Psoas muscle (tissue), 8 donors: ENCODE results near the gene PLB1. TPM values are rescaled to one million over a fixed set of nuclear protein-coding genes. Genes with fewer than 3 reads are reported as not detected.

Experiments used
- ATAC-seq, 4 donors: fragments of 200-7000 bp; cut with Tn5 transposase; one replicate each; pipeline ENCODE4 v1.9.1; 2020; ENCODE audit warnings: moderate library complexity in 3 of 4, mild to moderate bottlenecking in 2 of 4
- DNase-seq, 2 donors: peaks; one replicate each; pipeline ENCODE4 v3.0.0-alpha.2; 2020
- H3K27ac ChIP-seq: fragments of 200-600 bp; one replicate; pipeline ENCODE4 v1.8.0; 2022
- H3K27me3 ChIP-seq, 3 donors: fragments of 200-600 bp in 1 of 3; one replicate each; pipeline versions ENCODE4 v1.6.1 to v1.8.0; 2013 to 2022; ENCODE audit warnings: low read length in 2 of 3, mild to moderate bottlenecking in 2 of 3, moderate library complexity in 1 of 3; ENCODE audit not compliant: insufficient read depth in 3 of 3
- H3K36me3 ChIP-seq, 2 donors: fragments of 200-600 bp in 1 of 2; one replicate each; pipeline versions ENCODE4 v1.6.1 to v1.8.0; 2013 to 2022; ENCODE audit warnings: low read depth in 1 of 2, mild to moderate bottlenecking in 1 of 2, moderate library complexity in 1 of 2; ENCODE audit not compliant: insufficient read depth in 1 of 2
- H3K4me1 ChIP-seq: fragments of 200-600 bp; one replicate; pipeline ENCODE4 v1.8.0; 2022
- H3K4me3 ChIP-seq: fragments of 200-600 bp; one replicate; pipeline ENCODE4 v1.8.0; 2022; ENCODE audit warnings: mild to moderate bottlenecking
- H3K9me3 ChIP-seq: fragments of 200-600 bp; one replicate; pipeline ENCODE4 v1.8.0; 2022
- CTCF ChIP-seq: fragments of 200-600 bp; IDR thresholded peaks from one replicate; pipeline ENCODE4 v1.8.0; 2022; ENCODE audit warnings: antibody characterized with exemption
- WGBS, 3 donors: extraction: QIAGEN DNeasy Blood & Tissue Kit; methylation state at CpG; one replicate each; pipeline versions ENCODE4 v1.1.6 to v1.1.7; 2013; 5-methylcytosine and 5-hydroxymethylcytosine counted together
- intact Hi-C, 2 donors: fragments of 100-400 bp; cut with DNase I; formaldehyde crosslinking; loops; one replicate each; pipeline versions ENCODE4 v1.11.0 to v1.14.2; 2022
- polyA plus RNA-seq, 3 donors: library from polyadenylated mRNA; stranded (reverse); fragments of 200-250 nt; gene quantifications; one replicate each; pipeline ENCODE4 v1.2.3, GENCODE V29; 2013
- total RNA-seq, 4 donors: library from RNA; stranded (reverse); fragmentation: NEBNext Ultra II Directional in 2 of 4; extraction: Animal tissue kit (Norgen Biotek cat#: 25700) in 2 of 4; gene quantifications; one replicate each; pipeline versions ENCODE4 v1.2.1 to v1.2.4, GENCODE V29; 2021 to 2023
- donor health status: healthy with polysubstance abuse.
- donor health status: DM: no; HTN: no; CAD: no; lungs with moderate emphysema.
- donor health status: Bipolar disorder and iron deficiency.
- donor health status: healthy.
- donor health status: DM: yes; HTN: yes; CAD: no.
- donor health status: DM: no; HTN: no; CAD: no.
- donor health status: DM: no; HTN: no; CAD: no.
- donor health status: DM: yes; HTN: yes; CAD: no.

The PLB1 gene
- total and polyA plus RNA-seq, 7 donors = 0.63 to 4.9 (median 1.7) TPM

DNA sequence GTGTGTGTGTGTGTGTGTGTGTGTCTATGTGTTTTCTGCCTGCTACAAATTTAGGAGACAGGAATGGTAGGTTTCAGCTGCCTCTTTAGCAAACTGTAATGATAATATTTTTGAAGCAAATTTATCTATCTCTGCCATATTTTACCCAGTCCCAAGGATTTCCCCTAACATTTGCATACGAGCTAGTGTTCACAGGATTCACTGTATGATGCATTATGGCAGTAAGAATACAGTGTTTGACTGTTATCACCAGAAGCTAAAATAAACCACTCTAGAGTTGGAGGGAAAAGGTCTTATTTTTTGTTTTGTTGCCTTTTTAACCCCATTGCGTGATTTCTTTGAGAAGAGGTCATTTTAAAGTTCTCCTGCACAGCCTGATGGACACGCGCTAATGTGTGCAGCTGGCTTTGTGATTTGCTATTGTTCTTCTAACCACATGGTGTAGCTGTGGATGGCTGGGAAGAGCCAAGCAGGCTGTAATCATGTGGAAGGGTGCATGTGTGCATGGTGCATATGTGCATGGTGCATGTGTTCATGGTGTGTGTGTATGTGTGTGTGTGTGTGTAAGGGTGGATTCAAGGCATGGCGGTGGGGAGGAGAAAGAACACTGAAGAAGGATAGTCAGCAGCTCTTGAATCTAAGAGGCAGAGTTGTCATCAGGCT, 62.4 kb downstream of the PLB1 start:
- WGBS, 3 donors = 73 to 75% (median 75%) methylated on average over 5 of the region's 5 CpGs
- Histone ChIP-seq H3K4me3 (no peak overlapping the region), H3K27ac (no peak overlapping the region), H3K27me3 (no peaks in the 10 kb centered on the region), H3K4me1 (no peaks in the 10 kb centered on the region), H3K9me3 (no peaks in the 10 kb centered on the region), H3K36me3 (no peaks in the 10 kb centered on the region)
- intact Hi-C loops = no loop called here
- TF ChIP-seq CTCF = no peak
- ATAC-seq (no peak), DNase-seq (no peak)

DNA sequence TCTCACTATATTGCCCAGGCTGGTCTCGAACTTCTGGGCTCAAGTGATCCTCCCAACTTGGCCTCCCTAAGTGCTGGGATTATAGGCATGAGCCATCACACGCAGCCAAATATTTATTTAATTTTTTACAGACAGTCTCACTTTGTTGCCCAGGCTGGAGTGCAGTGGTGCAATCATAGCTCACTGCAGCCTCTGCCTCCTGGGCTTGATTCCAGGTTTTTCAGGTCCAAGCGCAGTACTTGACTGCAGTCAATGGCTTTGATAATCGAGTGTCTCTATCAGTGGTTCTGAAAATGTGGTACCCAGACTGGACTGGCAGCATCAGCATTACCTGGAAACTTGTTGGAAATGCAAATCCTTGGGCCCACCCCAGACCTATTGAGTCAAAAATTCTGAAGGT, 63.1 kb downstream of the PLB1 start:
- 71 to 76% (median 73%) methylated on average over 4 of the region's 4 CpGs for WGBS, 3 donors
- no peak for TF ChIP-seq CTCF
- H3K9me3 ChIP-seq = no peaks in the 10 kb centered on the region
- H3K36me3 ChIP-seq = no peaks in the 10 kb centered on the region
- H3K27me3 ChIP-seq = no peaks in the 10 kb centered on the region
- intact Hi-C loops = no loop called here
- no peak overlapping the region for H3K27ac ChIP-seq
- H3K4me3 ChIP-seq = no peak overlapping the region
- H3K4me1 ChIP-seq = no peaks in the 10 kb centered on the region
- ATAC-seq (no peak), DNase-seq (no peak)

DNA sequence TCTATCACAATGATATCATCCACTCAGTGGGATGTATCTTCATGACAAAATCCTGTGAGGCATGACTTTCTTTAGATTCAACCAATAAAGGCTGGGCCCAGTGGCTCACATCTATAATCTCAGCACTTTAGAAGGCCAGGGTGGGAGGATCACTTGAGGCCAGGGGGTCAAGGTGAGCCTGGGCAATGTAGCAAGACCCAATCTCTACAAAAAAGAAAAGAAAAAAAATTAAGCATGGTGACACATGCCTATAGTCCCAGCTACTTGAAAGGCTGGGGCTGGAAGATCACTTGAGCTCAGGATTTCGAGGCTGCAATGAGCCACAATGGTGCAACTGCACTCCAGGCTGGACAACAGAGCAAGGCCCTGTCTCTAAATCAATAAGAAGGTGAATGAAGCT, 68.0 kb downstream of the PLB1 start:
- no peak for TF ChIP-seq CTCF
- peaks cover 18% of the 10 kb centered on the region for H3K4me1 ChIP-seq
- ATAC-seq = no peak
- no peaks in the 10 kb centered on the region for H3K9me3 ChIP-seq
- H3K27ac ChIP-seq = no peak overlapping the region
- no peak overlapping the region for H3K4me3 ChIP-seq
- no peak for DNase-seq
- intact Hi-C loops = no loop called here
- WGBS, 3 donors = 78 to 90% (median 85%) methylated on average over 1 of the region's 1 CpG
- no peaks in the 10 kb centered on the region for H3K36me3 ChIP-seq
- no peaks in the 10 kb centered on the region for H3K27me3 ChIP-seq

GRCh38 chr2:28564346-28564745, 68.5 kb downstream of the PLB1 start:
- H3K27ac ChIP-seq = no peak overlapping the region
- H3K36me3 ChIP-seq = no peaks in the 10 kb centered on the region
- intact Hi-C loops = no loop called here
- H3K4me3 ChIP-seq = no peak overlapping the region
- no peak for TF ChIP-seq CTCF
- WGBS, 3 donors = 90 to 97% (median 96%) methylated on average over 4 of the region's 4 CpGs
- H3K27me3 ChIP-seq = no peaks in the 10 kb centered on the region
- peaks cover 21% of the 10 kb centered on the region for H3K4me1 ChIP-seq
- no peaks in the 10 kb centered on the region for H3K9me3 ChIP-seq
- DNase-seq (no peak), ATAC-seq (no peak)

DNA sequence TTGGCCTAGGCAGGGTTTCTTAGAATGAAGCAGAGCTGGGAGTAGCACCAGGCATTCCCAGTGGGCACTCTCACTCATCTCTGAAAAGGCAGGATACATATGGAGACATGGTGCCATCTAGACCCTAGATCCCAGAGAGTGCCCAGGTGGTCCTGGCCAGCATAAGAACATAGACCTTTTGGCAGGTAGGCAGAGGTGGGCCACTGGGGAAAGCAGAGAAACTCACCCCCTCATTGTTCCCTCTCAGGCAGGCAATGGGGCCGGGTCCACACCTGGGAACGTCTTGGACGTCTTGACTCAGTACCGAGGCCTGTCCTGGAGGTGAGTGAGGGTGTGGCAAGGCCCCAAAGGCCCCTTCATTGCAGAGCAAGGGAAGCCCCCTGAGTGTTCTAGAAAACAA, 69.2 kb downstream of the PLB1 start:
- Histone ChIP-seq H3K27ac (no peak overlapping the region), H3K4me3 (no peak overlapping the region), H3K4me1 (peaks cover 21% of the 10 kb centered on the region), H3K27me3 (no peaks in the 10 kb centered on the region), H3K9me3 (no peaks in the 10 kb centered on the region), H3K36me3 (no peaks in the 10 kb centered on the region)
- 88 to 90% (median 89%) methylated on average over 4 of the region's 4 CpGs for WGBS, 3 donors
- no peak for DNase-seq
- TF ChIP-seq CTCF = no peak
- intact Hi-C loops = loop anchor here (5.0 kb wide), 3 partner anchors 42 to 447 kb away; no protein-coding TSS in a partner anchor
- no peak for ATAC-seq
